Body of pancreas (tissue), 4 donors: ENCODE data around the gene GEMIN2.

ENCODE experiments used
- CTCF ChIP-seq, 7 experiments: fragments of 450-650 bp in 4 of 7; fragments of 200-600 bp in 3 of 7; sonication (generic) in 3 of 7; IDR thresholded peaks; one replicate each; pipeline ENCODE4 v1.5.1; 2016 to 2019; ENCODE audit warnings: antibody characterized with exemption in 7 of 7
- POLR2A ChIP-seq, 3 donors: fragments of 450-650 bp; IDR thresholded peaks; one replicate each; pipeline ENCODE4 v1.6.1; 2016; ENCODE audit warnings: antibody characterized with exemption in 3 of 3, mild to moderate bottlenecking in 2 of 3

DNA sequence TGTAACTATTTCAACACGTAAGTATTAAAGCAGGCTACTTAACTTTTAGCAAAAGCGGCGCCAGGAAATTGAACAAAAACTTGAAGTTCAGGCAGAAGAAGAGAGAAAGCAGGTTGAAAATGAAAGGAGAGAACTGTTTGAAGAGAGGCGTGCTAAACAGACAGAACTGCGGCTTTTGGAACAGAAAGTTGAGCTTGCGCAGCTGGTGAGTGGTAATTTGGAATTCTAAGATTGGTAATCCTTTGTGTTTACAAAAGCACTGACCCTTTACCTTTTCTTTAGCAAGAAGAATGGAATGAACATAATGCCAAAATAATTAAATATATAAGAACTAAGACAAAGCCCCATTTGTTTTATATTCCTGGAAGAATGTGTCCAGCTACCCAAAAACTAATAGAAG, 64.9 kb downstream of the GEMIN2 start:
- TF ChIP-seq CTCF (IDR thresholded peaks at IDR 0.05) = no peak
- TF ChIP-seq POLR2A (IDR thresholded peaks at IDR 0.05) = no peak
